Measurements from ENCODE around the gene GARIN5A. TPM values are rescaled to one million over a fixed set of nuclear protein-coding genes. Genes with fewer than 3 reads are reported as not detected.

GARIN5A gene
- total and polyA plus RNA-seq, 7 donors = 0.36 to 7.1 (median 1.6) TPM; not detected in 2

DNA sequence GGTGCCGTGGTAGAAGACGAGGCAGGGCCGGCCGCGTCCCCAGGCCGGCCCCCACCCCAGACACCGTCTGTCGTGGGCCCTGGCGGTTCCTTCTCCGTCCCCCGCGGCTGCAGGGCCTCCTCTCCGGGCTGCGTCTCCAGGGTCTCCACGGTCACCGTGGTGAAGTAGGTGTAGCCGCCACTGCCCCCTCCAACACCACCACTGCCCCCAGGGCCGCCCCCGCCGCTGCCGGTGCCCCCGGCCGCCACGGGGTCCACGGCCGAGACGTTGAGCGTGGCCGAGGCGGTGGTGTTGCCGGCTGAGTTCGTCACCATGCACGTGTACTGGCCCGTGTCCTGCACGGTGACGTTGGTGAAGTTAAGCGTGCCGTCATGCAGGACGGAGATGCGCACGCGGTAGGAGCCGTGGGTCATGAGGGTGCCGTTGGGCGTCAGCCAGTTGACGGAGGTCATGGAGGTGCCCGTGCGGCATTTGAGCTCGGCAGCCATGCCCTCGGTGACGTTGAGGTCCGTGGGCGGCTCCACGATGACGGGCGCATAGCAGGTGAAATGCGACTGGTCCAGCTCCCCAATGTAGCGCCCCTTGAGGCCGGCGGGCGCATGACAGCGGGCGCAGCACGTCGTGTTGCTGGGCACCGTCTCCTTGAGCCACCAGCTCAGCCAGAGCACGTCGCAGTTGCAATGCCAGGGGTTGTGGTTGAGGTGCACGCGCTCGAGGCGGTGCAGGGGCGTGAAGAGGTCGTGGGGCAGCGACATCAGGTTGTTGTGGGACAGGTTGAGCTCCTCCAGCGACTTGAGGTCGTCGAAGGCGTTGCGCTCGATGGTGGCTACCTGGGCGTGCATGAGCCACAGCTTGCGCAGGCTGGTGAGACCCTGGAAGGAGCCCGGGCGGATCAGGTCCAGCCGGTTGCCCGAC lies 41.7 kb upstream of the GARIN5A start:
- no peaks in the 10 kb centered on the region for H3K4me1 ChIP-seq
- no peaks in the 10 kb centered on the region for H3K36me3 ChIP-seq
- 95 to 96% methylated on average over 87 of the region's 87 CpGs for WGBS, 2 donors
- H3K4me3 ChIP-seq = no peak overlapping the region
- intact Hi-C loops (cut with DNase I) = loop anchor here (10.0 kb wide), 1 partner anchor 206 kb away; the partner anchor contains the start of gene CLEC11A
- H3K27me3 ChIP-seq = peaks cover 0 to 14% (median 0%) of the 10 kb centered on the region in 3 donors
- no peak for DNase-seq
- TF ChIP-seq, protein P1, sequence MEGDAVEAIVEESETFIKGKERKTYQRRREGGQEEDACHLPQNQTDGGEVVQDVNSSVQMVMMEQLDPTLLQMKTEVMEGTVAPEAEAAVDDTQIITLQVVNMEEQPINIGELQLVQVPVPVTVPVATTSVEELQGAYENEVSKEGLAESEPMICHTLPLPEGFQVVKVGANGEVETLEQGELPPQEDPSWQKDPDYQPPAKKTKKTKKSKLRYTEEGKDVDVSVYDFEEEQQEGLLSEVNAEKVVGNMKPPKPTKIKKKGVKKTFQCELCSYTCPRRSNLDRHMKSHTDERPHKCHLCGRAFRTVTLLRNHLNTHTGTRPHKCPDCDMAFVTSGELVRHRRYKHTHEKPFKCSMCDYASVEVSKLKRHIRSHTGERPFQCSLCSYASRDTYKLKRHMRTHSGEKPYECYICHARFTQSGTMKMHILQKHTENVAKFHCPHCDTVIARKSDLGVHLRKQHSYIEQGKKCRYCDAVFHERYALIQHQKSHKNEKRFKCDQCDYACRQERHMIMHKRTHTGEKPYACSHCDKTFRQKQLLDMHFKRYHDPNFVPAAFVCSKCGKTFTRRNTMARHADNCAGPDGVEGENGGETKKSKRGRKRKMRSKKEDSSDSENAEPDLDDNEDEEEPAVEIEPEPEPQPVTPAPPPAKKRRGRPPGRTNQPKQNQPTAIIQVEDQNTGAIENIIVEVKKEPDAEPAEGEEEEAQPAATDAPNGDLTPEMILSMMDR (IDR thresholded peaks at IDR 0.05) = no peak
- TF ChIP-seq POLR2AphosphoS5 (IDR thresholded peaks at IDR 0.05) = no peak
- TF ChIP-seq EP300 (IDR thresholded peaks at IDR 0.05) = no peak
- no peak for TF ChIP-seq POLR2A (IDR thresholded peaks at IDR 0.05)
- no peak overlapping the region for H3K27ac ChIP-seq
- H3K9me3 ChIP-seq = no peaks in the 10 kb centered on the region

DNA sequence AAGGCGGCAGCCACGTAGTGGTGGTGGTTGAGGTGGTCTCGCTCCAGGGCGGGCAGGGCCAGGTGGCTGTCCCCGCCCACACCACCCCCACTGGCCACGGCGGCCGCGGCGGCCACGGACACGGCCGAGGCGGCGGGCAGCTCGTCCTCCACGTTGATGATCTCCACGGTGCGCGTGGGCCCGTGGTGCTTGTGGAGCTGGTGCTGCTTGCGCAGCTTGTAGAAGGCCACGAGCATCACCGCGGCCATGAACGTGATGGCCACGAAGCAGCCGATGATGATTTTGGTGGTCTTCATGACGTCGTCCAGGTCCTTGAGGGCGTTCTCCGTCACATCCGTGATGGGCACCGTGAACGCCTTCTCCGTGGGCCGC lies 41.0 kb upstream of the GARIN5A start:
- Histone ChIP-seq H3K4me3 (no peak overlapping the region), H3K27me3 (peaks cover 0 to 14% (median 0%) of the 10 kb centered on the region in 3 donors), H3K9me3 (no peaks in the 10 kb centered on the region), H3K4me1 (no peaks in the 10 kb centered on the region), H3K27ac (no peak overlapping the region), H3K36me3 (no peaks in the 10 kb centered on the region)
- intact Hi-C loops (cut with DNase I) = loop anchor here (10.0 kb wide), 1 partner anchor 207 kb away; the partner anchor contains the start of gene CLEC11A
- TF ChIP-seq, protein P1 (IDR thresholded peaks at IDR 0.05) = no peak
- no peak for TF ChIP-seq EP300 (IDR thresholded peaks at IDR 0.05)
- no peak for DNase-seq
- 95 to 96% methylated on average over 37 of the region's 37 CpGs for WGBS, 2 donors

DNA sequence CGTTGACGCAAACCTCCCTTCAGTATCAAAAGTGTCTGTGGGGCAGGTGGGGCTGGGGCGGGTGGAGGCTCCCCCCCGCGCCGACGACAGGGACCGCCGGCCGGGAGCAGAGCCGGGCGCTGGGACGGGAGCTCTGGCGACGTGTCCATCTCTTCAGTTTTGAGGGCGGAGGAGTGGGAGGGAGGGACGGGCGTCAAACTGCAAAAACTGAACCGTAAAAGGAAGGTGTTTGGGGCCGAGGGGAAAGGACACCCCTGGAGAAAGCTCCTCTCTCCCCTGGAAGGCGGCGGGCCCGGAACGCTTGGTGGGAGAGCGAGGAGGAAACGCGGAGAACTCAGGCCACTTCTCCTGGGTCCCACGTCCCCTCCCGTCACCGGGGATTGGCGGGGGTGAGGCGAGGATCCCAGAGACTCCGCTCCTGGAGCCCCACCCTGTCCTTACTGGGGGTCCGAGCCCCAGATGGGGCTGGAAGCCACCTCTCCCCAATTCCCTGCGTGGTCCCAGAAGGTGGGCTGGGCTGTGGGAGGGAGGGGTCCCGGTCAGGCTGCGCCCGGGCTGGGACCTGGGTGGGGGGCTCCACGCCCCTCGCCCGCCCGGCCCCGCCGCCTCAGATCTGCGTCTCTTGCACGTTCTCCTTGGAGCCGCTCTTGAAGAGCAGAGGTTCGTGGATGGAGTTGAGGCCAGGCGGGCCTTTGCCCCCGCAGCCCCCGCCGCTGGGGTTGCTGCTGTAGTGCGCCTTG lies 40.5 kb upstream of the GARIN5A start:
- Histone ChIP-seq H3K9me3 (no peaks in the 10 kb centered on the region), H3K4me3 (no peak overlapping the region), H3K4me1 (no peaks in the 10 kb centered on the region), H3K27me3 (peaks cover 0 to 14% (median 0%) of the 10 kb centered on the region in 3 donors), H3K27ac (no peak overlapping the region), H3K36me3 (no peaks in the 10 kb centered on the region)
- intact Hi-C loops (cut with DNase I) = loop anchor here (10.0 kb wide), 1 partner anchor 208 kb away; the partner anchor contains the start of gene CLEC11A
- TF ChIP-seq POLR2AphosphoS5 (IDR thresholded peaks at IDR 0.05) (no peak), EP300 (IDR thresholded peaks at IDR 0.05) (no peak), POLR2A (IDR thresholded peaks at IDR 0.05) (no peak)
- TF ChIP-seq, protein P1 (IDR thresholded peaks at IDR 0.05) = no peak
- DNase-seq = no peak
- WGBS, 2 donors = 50 to 62% methylated on average over 53 of the region's 53 CpGs

DNA sequence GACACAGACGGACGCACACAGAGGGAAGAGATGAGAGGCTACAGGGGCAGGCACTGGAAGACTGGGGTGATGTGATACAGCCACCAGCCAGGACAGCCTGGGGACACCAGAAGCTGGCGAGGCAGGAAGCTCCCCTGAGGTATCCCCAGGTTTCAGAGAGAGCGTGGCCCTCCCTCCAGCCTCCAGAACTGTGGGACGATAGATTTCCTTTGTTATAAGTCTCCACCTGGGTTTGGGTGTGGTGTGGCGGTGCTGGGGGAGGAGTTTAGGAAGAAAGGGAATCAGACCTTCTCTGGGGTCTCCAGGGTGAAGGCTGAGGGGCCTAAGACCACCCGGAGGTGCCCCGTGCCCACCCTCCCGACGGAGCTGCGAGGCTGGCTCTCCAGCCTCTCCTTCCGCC lies 39.8 kb upstream of the GARIN5A start:
- peaks cover 0 to 6% (median 0%) of the 10 kb centered on the region in 4 donors for H3K4me1 ChIP-seq
- DNase-seq = no peak
- H3K36me3 ChIP-seq = no peaks in the 10 kb centered on the region
- H3K27me3 ChIP-seq = peaks cover 0 to 14% (median 0%) of the 10 kb centered on the region in 3 donors
- intact Hi-C loops (cut with DNase I) = loop anchor here (10.0 kb wide), 1 partner anchor 208 kb away; the partner anchor contains the start of gene CLEC11A
- TF ChIP-seq, protein P1 (IDR thresholded peaks at IDR 0.05) = no peak
- TF ChIP-seq EP300 (IDR thresholded peaks at IDR 0.05) (no peak), POLR2AphosphoS5 (IDR thresholded peaks at IDR 0.05) (no peak), POLR2A (IDR thresholded peaks at IDR 0.05) (no peak)
- no peak overlapping the region for H3K27ac ChIP-seq
- 20 to 52% methylated on average over 12 of the region's 12 CpGs for WGBS, 2 donors
- no peak overlapping the region for H3K4me3 ChIP-seq
- no peaks in the 10 kb centered on the region for H3K9me3 ChIP-seq

Measured in sigmoid colon (tissue), 7 donors.